H9 (cell line): ENCODE data around the gene NDOR1. TPM values are rescaled to one million over a fixed set of nuclear protein-coding genes. Genes with fewer than 3 reads are reported as not detected.

Experiments used
- DNase-seq: peaks from one replicate; pipeline ENCODE4 v3.0.0-alpha.2; 2017
- H2AFZ ChIP-seq: one replicate; pipeline ENCODE4 v1.6.1; 2013; ENCODE audit warnings: mild to moderate bottlenecking, low read length, control low read depth, moderate library complexity
- H2AK5ac ChIP-seq: 2 replicates; pipeline ENCODE4 v1.6.1; 2013; ENCODE audit warnings: low read length, control low read depth, mixed read lengths; ENCODE audit not compliant: insufficient read length
- H2BK120ac ChIP-seq: one replicate; pipeline ENCODE4 v1.6.1; 2013; ENCODE audit warnings: low read depth, mild to moderate bottlenecking, low read length, control low read depth, inconsistent platforms; ENCODE audit not compliant: poor library complexity, severe bottlenecking
- H2BK12ac ChIP-seq: 2 replicates; pipeline ENCODE4 v1.6.1; 2013; ENCODE audit warnings: low read length, control low read depth, mixed read lengths, low read depth; ENCODE audit not compliant: insufficient read length
- H2BK15ac ChIP-seq: 2 replicates; pipeline ENCODE4 v1.6.1; 2013; ENCODE audit warnings: low read depth, low read length, control low read depth
- H2BK20ac ChIP-seq: one replicate; pipeline ENCODE4 v1.6.1; 2013; ENCODE audit warnings: low read depth, mild to moderate bottlenecking, low read length, control low read depth, inconsistent platforms; ENCODE audit not compliant: poor library complexity, severe bottlenecking
- H2BK5ac ChIP-seq: 2 replicates; pipeline ENCODE4 v1.6.1; 2013; ENCODE audit warnings: low read length, control low read depth, mixed read lengths; ENCODE audit not compliant: insufficient read length
- H3K14ac ChIP-seq: 2 replicates; pipeline ENCODE4 v1.6.1; 2013; ENCODE audit warnings: low read length, control low read depth; ENCODE audit not compliant: insufficient read depth
- H3K18ac ChIP-seq: 2 replicates; pipeline ENCODE4 v1.6.1; 2013; ENCODE audit warnings: low read depth, mild to moderate bottlenecking, mixed read lengths, low read length, control low read depth; ENCODE audit not compliant: insufficient read length
- H3K23ac ChIP-seq: 2 replicates; pipeline ENCODE4 v1.6.1; 2013; ENCODE audit warnings: low read length, control low read depth, mixed read lengths, low read depth; ENCODE audit not compliant: insufficient read length
- H3K23me2 ChIP-seq: 2 replicates; pipeline ENCODE4 v1.6.1; 2013; ENCODE audit warnings: low read depth, mild to moderate bottlenecking, mixed read lengths, low read length, control low read depth; ENCODE audit not compliant: insufficient read length, poor library complexity, severe bottlenecking
- H3K27ac ChIP-seq: 2 replicates; pipeline ENCODE4 v1.5.1; 2013; ENCODE audit warnings: low read length, control low read depth, mixed read lengths, low read depth; ENCODE audit not compliant: insufficient read length
- H3K27me3 ChIP-seq: 2 replicates; pipeline ENCODE4 v1.6.1; 2013; ENCODE audit warnings: low read length, control low read depth, inconsistent platforms; ENCODE audit not compliant: insufficient read depth
- H3K4ac ChIP-seq: 2 replicates; pipeline ENCODE4 v1.6.1; 2013; ENCODE audit warnings: low read depth, mild to moderate bottlenecking, control low read depth, inconsistent platforms, low read length, moderate library complexity
- H3K4me1 ChIP-seq: 2 replicates; pipeline ENCODE4 v1.6.1; 2013; ENCODE audit warnings: low read length, control low read depth, inconsistent platforms; ENCODE audit not compliant: insufficient read depth
- H3K4me2 ChIP-seq: 2 replicates; pipeline ENCODE4 v1.6.1; 2013; ENCODE audit warnings: low read length, control low read depth, mixed read lengths; ENCODE audit not compliant: insufficient read length, insufficient read depth
- H3K56ac ChIP-seq: 2 replicates; pipeline ENCODE4 v1.6.1; 2013; ENCODE audit warnings: low read depth, mild to moderate bottlenecking, mixed read lengths, low read length, control low read depth; ENCODE audit not compliant: insufficient read length
- H3K79me1 ChIP-seq: 2 replicates; pipeline ENCODE4 v1.6.1; 2013; ENCODE audit warnings: low read depth, mild to moderate bottlenecking, moderate library complexity, low read length, control low read depth, inconsistent platforms; ENCODE audit not compliant: insufficient read depth, poor library complexity, severe bottlenecking
- H3K79me2 ChIP-seq: 2 replicates; pipeline ENCODE4 v1.6.1; 2013; ENCODE audit warnings: low read length, control low read depth, inconsistent platforms; ENCODE audit not compliant: insufficient read depth
- H3K9ac ChIP-seq: 2 replicates; pipeline ENCODE4 v1.6.1; 2013; ENCODE audit warnings: low read length, control low read depth, mixed read lengths; ENCODE audit not compliant: insufficient read length; ENCODE audit errors: extremely low read depth
- H3K9me3 ChIP-seq: one replicate; pipeline ENCODE4 v1.6.1; 2013; ENCODE audit warnings: low read depth, low read length, inconsistent platforms; ENCODE audit not compliant: control insufficient read depth
- H3T11ph ChIP-seq: one replicate; pipeline ENCODE4 v1.6.1; 2013; ENCODE audit warnings: mild to moderate bottlenecking, low read length, control low read depth, inconsistent platforms
- H4K20me1 ChIP-seq: one replicate; pipeline ENCODE4 v1.6.1; 2013; ENCODE audit not compliant: control insufficient read depth, insufficient read length, insufficient read depth
- H4K5ac ChIP-seq: 2 replicates; pipeline ENCODE4 v1.6.1; 2013; ENCODE audit warnings: low read depth, mild to moderate bottlenecking, mixed read lengths, low read length, control low read depth; ENCODE audit not compliant: insufficient read length
- H4K8ac ChIP-seq: replicated peaks from 2 replicates; pipeline ENCODE4 v1.6.1; 2013; ENCODE audit warnings: low read length, control low read depth, mixed read lengths, low read depth; ENCODE audit not compliant: insufficient read length
- H4K91ac ChIP-seq: 2 replicates; pipeline ENCODE4 v1.6.1; 2013; ENCODE audit warnings: low read depth, mild to moderate bottlenecking, moderate library complexity, mixed read lengths, low read length, control low read depth; ENCODE audit not compliant: insufficient read length
- H3K27ac Mint-ChIP-seq, 3 experiments: 2 replicates in 2 of 3; 3 replicates in 1 of 3; pipeline ENCODE4 v1.8.0; 2020 to 2021; ENCODE audit warnings: mixed read lengths in 3 of 3, mild to moderate bottlenecking in 1 of 3, moderate library complexity in 1 of 3
- H3K27me3 Mint-ChIP-seq: 2 replicates; pipeline ENCODE4 v1.8.0; 2021; ENCODE audit warnings: low read depth, mild to moderate bottlenecking, moderate library complexity, mixed read lengths
- H3K36me3 Mint-ChIP-seq, 3 experiments: 2 replicates in 2 of 3; 3 replicates in 1 of 3; pipeline ENCODE4 v1.8.0; 2020 to 2021; ENCODE audit warnings: low read depth in 3 of 3, mixed read lengths in 3 of 3; ENCODE audit not compliant: insufficient read depth in 1 of 3
- H3K4me1 Mint-ChIP-seq, 2 experiments: 2 replicates each; pipeline ENCODE4 v1.8.0; 2020; ENCODE audit warnings: mixed read lengths in 2 of 2
- H3K4me3 Mint-ChIP-seq, 2 experiments: 2 replicates in 1 of 2; 3 replicates in 1 of 2; pipeline ENCODE4 v1.8.0; 2020 to 2021; ENCODE audit warnings: mild to moderate bottlenecking in 2 of 2, mixed read lengths in 2 of 2, moderate library complexity in 1 of 2
- H3K9me3 Mint-ChIP-seq, 2 experiments: 2 replicates in 1 of 2; 3 replicates in 1 of 2; pipeline ENCODE4 v1.8.0; 2020; ENCODE audit warnings: mild to moderate bottlenecking in 2 of 2, mixed read lengths in 2 of 2, moderate library complexity in 1 of 2
- CTCF ChIP-seq: fragments of 200-600 bp; sonication (generic); conservative IDR thresholded peaks from 3 replicates; pipeline ENCODE4 v1.8.0; 2021; ENCODE audit warnings: antibody characterized with exemption, mild to moderate bottlenecking
- WGBS: extraction: QIAGEN DNeasy Blood & Tissue Kit; methylation state at CpG from one replicate; pipeline ENCODE4 v1.1.7; 2013; ENCODE audit warnings: missing lambda C conversion rate, low lambda C conversion rate, mixed read lengths; ENCODE audit not compliant: insufficient read length; ENCODE audit errors: extremely low coverage; 5-methylcytosine and 5-hydroxymethylcytosine counted together
- total RNA-seq: library from RNA; stranded (reverse); gene quantifications from 2 replicates; pipeline ENCODE4 v1.2.1, GENCODE V29; 2021

NDOR1 gene
- total RNA-seq, 1 experiment from 2014 or later, result 44.1 TPM

- no peak for DNase-seq
- H2BK20ac ChIP-seq, result no peak overlapping the region
- no peaks in the 10 kb centered on the region for H3K36me3 Mint-ChIP-seq
- no peaks in the 10 kb centered on the region for H4K20me1 ChIP-seq
- H4K8ac ChIP-seq, result no peak overlapping the region
- no peak overlapping the region for H3K23ac ChIP-seq
- H3K23me2 ChIP-seq, result peaks cover 4% of the 10 kb centered on the region
- H3K27me3 ChIP-seq, result peaks cover 35% of the 10 kb centered on the region; the same call in 1 of the 2 replicates
- H3K18ac ChIP-seq, result no peak overlapping the region
- no peaks in the 10 kb centered on the region for H3K79me1 ChIP-seq
- no peak overlapping the region for H3T11ph ChIP-seq
- H4K5ac ChIP-seq, result no peak overlapping the region
- peaks cover 3 to 9% of the 10 kb centered on the region in 2 experiments for H3K4me1 Mint-ChIP-seq
- no peak overlapping the region for H2AFZ ChIP-seq
- H3K27ac Mint-ChIP-seq, result no peak overlapping the region; a peak in 1 of 7 replicates
- WGBS, result no CpG with 5 or more reads among the region's 14 CpGs
- H4K91ac ChIP-seq, result no peak overlapping the region
- peak overlapping the region in 1 of 2 experiments; percentile 66; a peak in 3 of 5 replicates for H3K4me3 Mint-ChIP-seq
- no peaks in the 10 kb centered on the region for H3K79me2 ChIP-seq
- TF ChIP-seq CTCF, result no peak
- no peak overlapping the region for H2BK15ac ChIP-seq
- H3K27ac ChIP-seq, result no peak overlapping the region
- H3K4me1 ChIP-seq, result no peaks in the 10 kb centered on the region
- no peak overlapping the region for H2BK12ac ChIP-seq
- no peak overlapping the region for H3K9ac ChIP-seq
- H3K9me3 Mint-ChIP-seq, result no peaks in the 10 kb centered on the region
- H2BK120ac ChIP-seq, result no peak overlapping the region
- H3K4me2 ChIP-seq, result no peak overlapping the region
- peaks cover 85% of the 10 kb centered on the region for H3K27me3 Mint-ChIP-seq
- H2AK5ac ChIP-seq, result no peak overlapping the region
- no peak overlapping the region for H3K56ac ChIP-seq
- no peaks in the 10 kb centered on the region for H3K9me3 ChIP-seq
- H2BK5ac ChIP-seq, result no peak overlapping the region
- H3K14ac ChIP-seq, result no peak overlapping the region
- no peak overlapping the region for H3K4ac ChIP-seq
Observed at GRCh38 chr9:137170486-137171148, 34.9 kb upstream of the NDOR1 start.
